Ovary (tissue), 3 donors: ENCODE results near the gene ANKRD60.

Experiments used
- EP300 ChIP-seq: sonication (generic); formaldehyde crosslinking; IDR thresholded peaks from one replicate; pipeline ENCODE4 v1.6.1; 2017; ENCODE audit warnings: antibody characterized with exemption
- TF ChIP-seq, protein P1 (sequence below), 3 donors: fragments of 450-650 bp in 2 of 3; fragments of 200-600 bp in 1 of 3; IDR thresholded peaks; one replicate each; pipeline versions ENCODE4 v1.5.1 to v1.8.0; 2016 to 2022; ENCODE audit warnings: antibody characterized with exemption in 3 of 3, mild to moderate bottlenecking in 1 of 3
- donor health status: DM: no; HTN: no; CAD: no.

DNA sequence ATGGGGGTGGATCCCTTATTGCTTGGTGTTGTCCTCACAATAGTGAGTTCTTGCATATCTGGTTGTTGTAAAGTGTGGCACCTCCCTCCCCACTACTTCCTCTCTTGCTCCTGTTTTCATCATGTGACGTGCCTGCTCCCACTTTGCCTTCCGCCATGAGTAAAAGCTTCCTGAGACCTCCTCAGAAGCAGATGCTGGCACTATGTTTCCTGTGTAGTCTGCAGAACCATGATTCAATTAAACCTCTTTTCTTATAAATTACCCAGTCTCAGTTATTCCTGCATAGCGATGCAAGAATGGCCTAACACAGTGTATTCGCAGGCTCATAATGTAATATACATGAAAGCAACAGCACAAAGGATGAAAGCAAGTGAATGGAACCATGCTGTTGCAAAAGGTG, 28.4 kb upstream of the ANKRD60 start:
- TF ChIP-seq, protein P1, sequence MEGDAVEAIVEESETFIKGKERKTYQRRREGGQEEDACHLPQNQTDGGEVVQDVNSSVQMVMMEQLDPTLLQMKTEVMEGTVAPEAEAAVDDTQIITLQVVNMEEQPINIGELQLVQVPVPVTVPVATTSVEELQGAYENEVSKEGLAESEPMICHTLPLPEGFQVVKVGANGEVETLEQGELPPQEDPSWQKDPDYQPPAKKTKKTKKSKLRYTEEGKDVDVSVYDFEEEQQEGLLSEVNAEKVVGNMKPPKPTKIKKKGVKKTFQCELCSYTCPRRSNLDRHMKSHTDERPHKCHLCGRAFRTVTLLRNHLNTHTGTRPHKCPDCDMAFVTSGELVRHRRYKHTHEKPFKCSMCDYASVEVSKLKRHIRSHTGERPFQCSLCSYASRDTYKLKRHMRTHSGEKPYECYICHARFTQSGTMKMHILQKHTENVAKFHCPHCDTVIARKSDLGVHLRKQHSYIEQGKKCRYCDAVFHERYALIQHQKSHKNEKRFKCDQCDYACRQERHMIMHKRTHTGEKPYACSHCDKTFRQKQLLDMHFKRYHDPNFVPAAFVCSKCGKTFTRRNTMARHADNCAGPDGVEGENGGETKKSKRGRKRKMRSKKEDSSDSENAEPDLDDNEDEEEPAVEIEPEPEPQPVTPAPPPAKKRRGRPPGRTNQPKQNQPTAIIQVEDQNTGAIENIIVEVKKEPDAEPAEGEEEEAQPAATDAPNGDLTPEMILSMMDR (IDR thresholded peaks at IDR 0.05) = no peak
- TF ChIP-seq EP300 = no peak
